Neutrophil (primary cell): ENCODE data around the gene TRIM56.

Experiments
- H3K27ac ChIP-seq: fragments of 200-600 bp; sonication (generic); 2 replicates; pipeline ENCODE4 v1.5.1; 2016; ENCODE audit warnings: mild to moderate bottlenecking, moderate library complexity
- H3K27me3 ChIP-seq: fragments of 200-600 bp; sonication (generic); 2 replicates; pipeline ENCODE4 v1.6.0; 2016; ENCODE audit warnings: mild to moderate bottlenecking
- H3K36me3 ChIP-seq: fragments of 200-600 bp; sonication (generic); 2 replicates; pipeline ENCODE4 v1.5.1; 2017
- H3K4me1 ChIP-seq, 2 experiments: fragments of 200-600 bp in 1 of 2; sonication (generic) in 1 of 2; 1 replicate in 1 of 2; 2 replicates in 1 of 2; pipeline versions ENCODE4 v1.5.1 to v1.6.1; 2013 to 2016; ENCODE audit warnings: low read depth in 1 of 2, low read length in 1 of 2, mild to moderate bottlenecking in 1 of 2, moderate library complexity in 1 of 2; ENCODE audit not compliant: control insufficient read depth in 1 of 2, insufficient read depth in 1 of 2
- H3K4me3 ChIP-seq, 2 experiments: fragments of 200-600 bp in 1 of 2; sonication (generic) in 1 of 2; 1 replicate in 1 of 2; 2 replicates in 1 of 2; pipeline ENCODE4 v1.5.1; 2013 to 2016; ENCODE audit warnings: low read depth in 1 of 2, low read length in 1 of 2, mild to moderate bottlenecking in 1 of 2, moderate library complexity in 1 of 2
- H3K9me3 ChIP-seq: fragments of 200-600 bp; sonication (generic); 2 replicates; pipeline ENCODE4 v1.5.1; 2016
- CTCF ChIP-seq: fragments of 200-600 bp; sonication (generic); IDR thresholded peaks from 2 replicates; pipeline ENCODE4 v1.5.1; 2016; ENCODE audit warnings: antibody characterized with exemption

The TRIM56 gene

DNA sequence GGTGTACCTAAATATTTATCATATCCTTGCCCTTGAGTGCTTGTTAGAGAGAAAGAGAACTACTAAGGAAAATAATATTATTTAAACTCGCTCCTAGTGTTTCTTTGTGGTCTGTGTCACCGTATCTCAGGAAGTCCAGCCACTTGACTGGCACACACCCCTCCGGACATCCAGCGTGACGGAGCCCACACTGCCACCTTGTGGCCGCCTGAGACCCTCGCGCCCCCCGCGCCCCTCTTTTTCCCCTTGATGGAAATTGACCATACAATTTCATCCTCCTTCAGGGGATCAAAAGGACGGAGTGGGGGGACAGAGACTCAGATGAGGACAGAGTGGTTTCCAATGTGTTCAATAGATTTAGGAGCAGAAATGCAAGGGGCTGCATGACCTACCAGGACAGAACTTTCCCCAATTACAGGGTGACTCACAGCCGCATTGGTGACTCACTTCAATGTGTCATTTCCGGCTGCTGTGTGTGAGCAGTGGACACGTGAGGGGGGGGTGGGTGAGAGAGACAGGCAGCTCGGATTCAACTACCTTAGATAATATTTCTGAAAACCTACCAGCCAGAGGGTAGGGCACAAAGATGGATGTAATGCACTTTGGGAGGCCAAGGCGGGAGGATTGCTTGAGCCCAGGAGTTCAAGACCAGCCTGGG is 53.1 kb downstream of the TRIM56 start:
- Histone ChIP-seq H3K4me3 (no peak overlapping the region), H3K27ac (no peak overlapping the region), H3K9me3 (no peaks in the 10 kb centered on the region), H3K4me1 (no peaks in the 10 kb centered on the region), H3K36me3 (no peaks in the 10 kb centered on the region), H3K27me3 (peaks cover 56% of the 10 kb centered on the region)
- no peak for TF ChIP-seq CTCF

- Histone ChIP-seq H3K36me3 (no peaks in the 10 kb centered on the region), H3K27ac (no peak overlapping the region), H3K27me3 (peaks cover 38% of the 10 kb centered on the region), H3K4me3 (no peak overlapping the region), H3K4me1 (peaks cover 0 to 2% of the 10 kb centered on the region in 2 experiments), H3K9me3 (no peaks in the 10 kb centered on the region)
- no peak for TF ChIP-seq CTCF
These were observed 55.0 kb downstream of the TRIM56 start for GRCh38 chr7:101140339-101140699.

GRCh38 chr7:101140746-101141382 is 55.6 kb downstream of the TRIM56 start:
- H3K4me1 ChIP-seq: peaks cover 0 to 2% of the 10 kb centered on the region in 2 experiments
- no peaks in the 10 kb centered on the region for H3K36me3 ChIP-seq
- no peak overlapping the region for H3K27ac ChIP-seq
- no peaks in the 10 kb centered on the region for H3K9me3 ChIP-seq
- peaks cover 33% of the 10 kb centered on the region for H3K27me3 ChIP-seq
- no peak for TF ChIP-seq CTCF
- H3K4me3 ChIP-seq: no peak overlapping the region
